Measurements from ENCODE around the gene WDR27.

WDR27 gene

GRCh38 chr6:169632841-169633240, 69.0 kb downstream of the WDR27 start:
- TF ChIP-seq CTCF (IDR thresholded peaks at IDR 0.05; ENCODE audit: low read depth, low read length) (no peak), POLR2A (IDR thresholded peaks at IDR 0.05; ENCODE audit: extremely low read depth, insufficient read length) (no peak), MYC (IDR thresholded peaks at IDR 0.05; ENCODE audit: low read depth, low read length) (no peak), MAX (IDR thresholded peaks at IDR 0.05; ENCODE audit: low read depth, low read length) (no peak)
- no peak overlapping the region for H3K4me3 ChIP-seq (ENCODE audit: low read depth, low read length)
- DNase-seq (ENCODE audit: low read depth) = no peak

GRCh38 chr6:169629256-169629655, 72.6 kb downstream of the WDR27 start:
- DNase-seq (ENCODE audit: low read depth) = no peak
- TF ChIP-seq MAX (IDR thresholded peaks at IDR 0.05; ENCODE audit: low read depth, low read length) = no peak
- no peak for TF ChIP-seq MYC (IDR thresholded peaks at IDR 0.05; ENCODE audit: low read depth, low read length)
- no peak for TF ChIP-seq POLR2A (IDR thresholded peaks at IDR 0.05; ENCODE audit: extremely low read depth, insufficient read length)
- TF ChIP-seq CTCF (IDR thresholded peaks at IDR 0.05; ENCODE audit: low read depth, low read length) = no peak
- H3K4me3 ChIP-seq (ENCODE audit: low read depth, low read length) = no peak overlapping the region

GRCh38 chr6:169627736-169628607, 73.9 kb downstream of the WDR27 start:
- DNase-seq (ENCODE audit: low read depth) = no peak
- TF ChIP-seq MAX (IDR thresholded peaks at IDR 0.05; ENCODE audit: low read depth, low read length) = no peak
- no peak for TF ChIP-seq MYC (IDR thresholded peaks at IDR 0.05; ENCODE audit: low read depth, low read length)
- no peak for TF ChIP-seq POLR2A (IDR thresholded peaks at IDR 0.05; ENCODE audit: extremely low read depth, insufficient read length)
- TF ChIP-seq CTCF (IDR thresholded peaks at IDR 0.05; ENCODE audit: low read depth, low read length) = no peak
- H3K4me3 ChIP-seq (ENCODE audit: low read depth, low read length) = no peak overlapping the region

GRCh38 chr6:169626649-169627048, 75.2 kb downstream of the WDR27 start:
- no peak for DNase-seq (ENCODE audit: low read depth)
- no peak overlapping the region for H3K4me3 ChIP-seq (ENCODE audit: low read depth, low read length)
- TF ChIP-seq CTCF (IDR thresholded peaks at IDR 0.05; ENCODE audit: low read depth, low read length) (no peak), POLR2A (IDR thresholded peaks at IDR 0.05; ENCODE audit: extremely low read depth, insufficient read length) (no peak), MYC (IDR thresholded peaks at IDR 0.05; ENCODE audit: low read depth, low read length) (no peak), MAX (IDR thresholded peaks at IDR 0.05; ENCODE audit: low read depth, low read length) (no peak)

- H3K4me3 ChIP-seq (ENCODE audit: low read depth, low read length) = no peak overlapping the region
- no peak for TF ChIP-seq MYC (IDR thresholded peaks at IDR 0.05; ENCODE audit: low read depth, low read length)
- TF ChIP-seq POLR2A (IDR thresholded peaks at IDR 0.05; ENCODE audit: extremely low read depth, insufficient read length) = no peak
- no peak for TF ChIP-seq CTCF (IDR thresholded peaks at IDR 0.05; ENCODE audit: low read depth, low read length)
- DNase-seq (ENCODE audit: low read depth) = no peak
Observed at GRCh38 chr6:169626169-169626568, 75.7 kb downstream of the WDR27 start.
